ENCODE measurements around the gene RABEP2. TPM values are rescaled to one million over a fixed set of nuclear protein-coding genes. Genes with fewer than 3 reads are reported as not detected.

The RABEP2 gene
- total RNA-seq, 1 experiment from 2014 or later: 17.5 TPM

DNA sequence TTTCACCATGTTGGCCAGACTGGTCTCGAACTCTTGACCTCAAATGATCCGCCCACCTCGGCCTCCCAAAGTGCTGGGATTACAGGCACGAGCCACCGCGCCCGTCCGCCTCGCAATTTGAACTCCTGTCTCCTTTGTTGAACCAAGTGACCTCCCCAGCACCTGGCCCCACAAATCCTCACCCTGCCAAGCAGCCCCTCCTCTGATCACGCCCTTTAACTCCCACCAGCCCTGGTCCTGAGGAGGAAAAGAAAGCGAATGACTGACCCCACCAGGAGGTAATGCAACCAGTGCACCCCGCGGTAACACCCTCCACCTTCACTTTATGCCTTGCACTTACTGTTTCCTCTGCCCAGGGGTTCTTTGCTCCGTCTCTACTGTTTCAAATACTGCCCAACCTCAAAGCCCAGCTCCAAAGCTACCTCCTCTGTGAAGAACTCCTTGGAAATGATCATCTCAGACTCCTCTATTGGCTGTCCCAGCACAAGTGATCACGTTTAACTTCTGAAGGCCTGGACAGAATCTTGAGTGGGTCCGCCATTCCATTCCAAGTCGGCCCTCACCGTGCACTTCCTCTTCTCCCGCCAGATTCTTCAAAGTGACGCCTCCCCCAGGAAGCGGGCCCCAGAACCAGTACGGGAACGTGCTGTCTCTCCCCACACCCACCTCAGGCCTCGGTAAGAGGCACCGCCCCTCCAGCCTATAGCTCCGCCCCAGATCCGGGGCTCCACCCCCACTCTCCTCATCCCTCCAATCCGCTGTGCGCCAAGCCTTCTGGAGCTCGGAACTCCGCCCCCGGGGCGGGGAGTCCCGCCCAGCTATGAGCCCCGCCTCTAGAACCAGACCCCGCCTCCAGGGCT lies 11.1 kb upstream of the RABEP2 start:
- Histone ChIP-seq H4K8ac (replicated peaks; ENCODE audit: insufficient read length, low read depth, low read length) (no peak overlapping the region), H3K23ac (ENCODE audit: insufficient read length, low read depth, low read length) (no peak overlapping the region), H3K56ac (ENCODE audit: insufficient read length, low read depth, low read length) (no peak overlapping the region), H4K20me1 (ENCODE audit: control insufficient read depth, insufficient read depth, insufficient read length) (no peaks in the 10 kb centered on the region), H3K23me2 (ENCODE audit: insufficient read length, low read depth, low read length, poor library complexity, severe bottlenecking) (peaks cover 5% of the 10 kb centered on the region), H2BK5ac (ENCODE audit: insufficient read length, low read length) (no peak overlapping the region), H2BK120ac (ENCODE audit: low read depth, low read length, poor library complexity, severe bottlenecking) (no peak overlapping the region), H3K79me2 (ENCODE audit: insufficient read depth, low read length) (no peaks in the 10 kb centered on the region), H3K27me3 (ENCODE audit: insufficient read depth, low read length) (no peaks in the 10 kb centered on the region), H3K4me1 (ENCODE audit: insufficient read depth, low read length) (no peaks in the 10 kb centered on the region), H2AK5ac (ENCODE audit: insufficient read length, low read length) (no peak overlapping the region), H2BK15ac (ENCODE audit: low read depth, low read length) (no peak overlapping the region), H2BK20ac (ENCODE audit: low read depth, low read length, poor library complexity, severe bottlenecking) (no peak overlapping the region), H4K5ac (ENCODE audit: insufficient read length, low read depth, low read length) (no peak overlapping the region), H3K14ac (ENCODE audit: insufficient read depth, low read length) (no peak overlapping the region), H3K27ac (ENCODE audit: insufficient read length, low read depth, low read length) (no peak overlapping the region), H3K18ac (ENCODE audit: insufficient read length, low read depth, low read length) (no peak overlapping the region), H3K4me2 (ENCODE audit: insufficient read depth, insufficient read length, low read length) (peak overlapping the region; percentile 58), H3K9ac (ENCODE audit: extremely low read depth, insufficient read length, low read length) (peak overlapping the region; percentile 25), H2BK12ac (ENCODE audit: insufficient read length, low read depth, low read length) (no peak overlapping the region), H4K91ac (ENCODE audit: insufficient read length, low read depth, low read length) (no peak overlapping the region), H3K9me3 (ENCODE audit: control insufficient read depth, low read depth, low read length) (no peaks in the 10 kb centered on the region), H3T11ph (ENCODE audit: low read length) (no peak overlapping the region), H3K4ac (ENCODE audit: low read depth, low read length) (no peak overlapping the region), H2AFZ (ENCODE audit: low read length) (no peak overlapping the region), H3K79me1 (ENCODE audit: insufficient read depth, low read depth, low read length, poor library complexity, severe bottlenecking) (no peaks in the 10 kb centered on the region)
- peak; percentile 95 for DNase-seq
- peaks cover 15% of the 10 kb centered on the region for H3K27me3 Mint-ChIP-seq (ENCODE audit: low read depth)
- no peaks in the 10 kb centered on the region; a peak in 1 of 7 replicates for H3K36me3 Mint-ChIP-seq (ENCODE audit: insufficient read depth in 1 of 3, low read depth in 3 of 3)
- WGBS (ENCODE audit: extremely low coverage, insufficient read length, low lambda C conversion rate): no CpG with 5 or more reads among the region's 36 CpGs
- peak overlapping the region in 1 of 3 experiments; percentile 40; a peak in 2 of 7 replicates for H3K27ac Mint-ChIP-seq
- H3K9me3 Mint-ChIP-seq: no peaks in the 10 kb centered on the region
- TF ChIP-seq, protein P1, sequence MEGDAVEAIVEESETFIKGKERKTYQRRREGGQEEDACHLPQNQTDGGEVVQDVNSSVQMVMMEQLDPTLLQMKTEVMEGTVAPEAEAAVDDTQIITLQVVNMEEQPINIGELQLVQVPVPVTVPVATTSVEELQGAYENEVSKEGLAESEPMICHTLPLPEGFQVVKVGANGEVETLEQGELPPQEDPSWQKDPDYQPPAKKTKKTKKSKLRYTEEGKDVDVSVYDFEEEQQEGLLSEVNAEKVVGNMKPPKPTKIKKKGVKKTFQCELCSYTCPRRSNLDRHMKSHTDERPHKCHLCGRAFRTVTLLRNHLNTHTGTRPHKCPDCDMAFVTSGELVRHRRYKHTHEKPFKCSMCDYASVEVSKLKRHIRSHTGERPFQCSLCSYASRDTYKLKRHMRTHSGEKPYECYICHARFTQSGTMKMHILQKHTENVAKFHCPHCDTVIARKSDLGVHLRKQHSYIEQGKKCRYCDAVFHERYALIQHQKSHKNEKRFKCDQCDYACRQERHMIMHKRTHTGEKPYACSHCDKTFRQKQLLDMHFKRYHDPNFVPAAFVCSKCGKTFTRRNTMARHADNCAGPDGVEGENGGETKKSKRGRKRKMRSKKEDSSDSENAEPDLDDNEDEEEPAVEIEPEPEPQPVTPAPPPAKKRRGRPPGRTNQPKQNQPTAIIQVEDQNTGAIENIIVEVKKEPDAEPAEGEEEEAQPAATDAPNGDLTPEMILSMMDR (conservative IDR thresholded peaks at IDR 0.05): no peak
- peaks cover 5 to 6% of the 10 kb centered on the region in 2 experiments for H3K4me1 Mint-ChIP-seq
- peak overlapping the region; percentile 45 to 66 for H3K4me3 Mint-ChIP-seq
